GM19099 (cell line): ENCODE measurements around the gene WIZ.

Experiments
- POLR2A ChIP-seq: IDR thresholded peaks from 3 replicates; pipeline ENCODE4 v1.6.1; 2011; ENCODE audit warnings: low read depth; ENCODE audit not compliant: insufficient read length; ENCODE audit errors: extremely low read depth

Gene WIZ

GRCh38 chr19:15449620-15450527 lies at the start of gene WIZ:
Gene WIZ, minus strand, starts transcription at chr19:15449956. Its CDS starts 1,649 bp downstream, at chr19:15448307.
- TF ChIP-seq POLR2A: peak; percentile 12

GRCh38 chr19:15498910-15499309 lies 49.2 kb upstream of the WIZ start:
- no peak for TF ChIP-seq POLR2A

- TF ChIP-seq POLR2A: no peak
Measured at GRCh38 chr19:15498156-15498858, 48.6 kb upstream of the WIZ start.

GRCh38 chr19:15495151-15495550 lies 45.4 kb upstream of the WIZ start:
- no peak for TF ChIP-seq POLR2A

- no peak for TF ChIP-seq POLR2A
Measured at GRCh38 chr19:15488489-15489226, 38.9 kb upstream of the WIZ start.

- TF ChIP-seq POLR2A: no peak
Measured at GRCh38 chr19:15487038-15487437, 37.3 kb upstream of the WIZ start.

- TF ChIP-seq POLR2A: no peak
Measured at GRCh38 chr19:15479391-15480345, 29.9 kb upstream of the WIZ start, which contains the start of gene PGLYRP2. Gene PGLYRP2, minus strand, starts transcription at chr19:15479501. Its CDS starts 130 bp downstream, at chr19:15479371.

- TF ChIP-seq POLR2A: no peak
Measured at GRCh38 chr19:15476325-15476724, 26.6 kb upstream of the WIZ start.

- no peak for TF ChIP-seq POLR2A
Measured at GRCh38 chr19:15475611-15476010, 25.9 kb upstream of the WIZ start.

- TF ChIP-seq POLR2A: no peak
Measured at GRCh38 chr19:15475169-15475568, 25.4 kb upstream of the WIZ start.

GRCh38 chr19:15471639-15472101 lies 21.9 kb upstream of the WIZ start:
- TF ChIP-seq POLR2A: no peak

- TF ChIP-seq POLR2A: no peak
Measured at GRCh38 chr19:15469513-15470297, 19.9 kb upstream of the WIZ start.
